Endothelial cell of umbilical vein (primary cell): ENCODE measurements around the gene SLC35E2B.

Source experiments
- CTCF ChIP-seq, 2 donors: IDR thresholded peaks; 1 replicate in 1 of 2; 2 replicates in 1 of 2; pipeline ENCODE4 v1.5.1; 2011; ENCODE audit warnings: low read length in 2 of 2, mild to moderate bottlenecking in 2 of 2, moderate library complexity in 2 of 2, control low read depth in 1 of 2, inconsistent platforms in 1 of 2, low read depth in 1 of 2; ENCODE audit not compliant: insufficient read depth in 1 of 2; ENCODE audit errors: extremely low read depth in 1 of 2
- EZH2 ChIP-seq: IDR thresholded peaks from 2 replicates; pipeline ENCODE4 v1.6.1; 2012; ENCODE audit warnings: borderline replicate concordance, low read depth, mild to moderate bottlenecking, moderate library complexity, low read length, inconsistent platforms; ENCODE audit not compliant: severe bottlenecking
- GATA2 ChIP-seq: IDR thresholded peaks from 2 replicates; pipeline ENCODE4 v1.7.0; 2011; ENCODE audit warnings: low read depth, mild to moderate bottlenecking, moderate library complexity, mixed read lengths, low read length; ENCODE audit not compliant: insufficient read length, insufficient read depth
- JUN ChIP-seq: IDR thresholded peaks from 2 replicates; pipeline ENCODE4 v1.6.1; 2011; ENCODE audit warnings: borderline replicate concordance, low read depth; ENCODE audit not compliant: insufficient read length, insufficient read depth
- MAX ChIP-seq: IDR thresholded peaks from 2 replicates; pipeline ENCODE4 v1.6.1; 2011; ENCODE audit not compliant: insufficient read depth, insufficient read length
- MYC ChIP-seq: IDR thresholded peaks from one replicate; pipeline ENCODE4 v1.6.1; 2011; ENCODE audit warnings: mild to moderate bottlenecking, low read depth, low read length
- POLR2A ChIP-seq: IDR thresholded peaks from 2 replicates; pipeline ENCODE4 v1.6.1; 2012; ENCODE audit warnings: low read depth, mild to moderate bottlenecking, control low read depth, low read length
- POLR2AphosphoS5 ChIP-seq: IDR thresholded peaks from 2 replicates; pipeline ENCODE4 v1.6.1; 2012; ENCODE audit warnings: low read depth, mild to moderate bottlenecking, control low read depth, low read length, moderate library complexity; ENCODE audit not compliant: insufficient read depth

- TF ChIP-seq CTCF (IDR thresholded peaks at IDR 0.05; ENCODE audit: extremely low read depth in 1 of 2, insufficient read depth in 1 of 2, low read depth in 1 of 2, low read length in 2 of 2) (no peak), MYC (no peak), POLR2AphosphoS5 (no peak), EZH2 (no peak), MAX (no peak), POLR2A (no peak), GATA2 (no peak), JUN (no peak)
Observed at GRCh38 chr1:1666526-1666925, 26.1 kb downstream of the SLC35E2B start.
